GM21723 (cell line): ENCODE results near the gene NPTX1.
"Not testable (repeated sequence)": the region's sequence is repeated elsewhere in the genome, so short reads cannot be mapped to it uniquely, and the experiment has no call there.

Experiments
- ATAC-seq: cut with Tn5 transposase; IDR thresholded peaks from one replicate; pipeline ENCODE4 v1.9.1; 2021; ENCODE audit warnings: mild to moderate bottlenecking, moderate library complexity; ENCODE audit not compliant: unreplicated experiment

The NPTX1 gene, protein sequence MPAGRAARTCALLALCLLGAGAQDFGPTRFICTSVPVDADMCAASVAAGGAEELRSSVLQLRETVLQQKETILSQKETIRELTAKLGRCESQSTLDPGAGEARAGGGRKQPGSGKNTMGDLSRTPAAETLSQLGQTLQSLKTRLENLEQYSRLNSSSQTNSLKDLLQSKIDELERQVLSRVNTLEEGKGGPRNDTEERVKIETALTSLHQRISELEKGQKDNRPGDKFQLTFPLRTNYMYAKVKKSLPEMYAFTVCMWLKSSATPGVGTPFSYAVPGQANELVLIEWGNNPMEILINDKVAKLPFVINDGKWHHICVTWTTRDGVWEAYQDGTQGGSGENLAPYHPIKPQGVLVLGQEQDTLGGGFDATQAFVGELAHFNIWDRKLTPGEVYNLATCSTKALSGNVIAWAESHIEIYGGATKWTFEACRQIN

DNA sequence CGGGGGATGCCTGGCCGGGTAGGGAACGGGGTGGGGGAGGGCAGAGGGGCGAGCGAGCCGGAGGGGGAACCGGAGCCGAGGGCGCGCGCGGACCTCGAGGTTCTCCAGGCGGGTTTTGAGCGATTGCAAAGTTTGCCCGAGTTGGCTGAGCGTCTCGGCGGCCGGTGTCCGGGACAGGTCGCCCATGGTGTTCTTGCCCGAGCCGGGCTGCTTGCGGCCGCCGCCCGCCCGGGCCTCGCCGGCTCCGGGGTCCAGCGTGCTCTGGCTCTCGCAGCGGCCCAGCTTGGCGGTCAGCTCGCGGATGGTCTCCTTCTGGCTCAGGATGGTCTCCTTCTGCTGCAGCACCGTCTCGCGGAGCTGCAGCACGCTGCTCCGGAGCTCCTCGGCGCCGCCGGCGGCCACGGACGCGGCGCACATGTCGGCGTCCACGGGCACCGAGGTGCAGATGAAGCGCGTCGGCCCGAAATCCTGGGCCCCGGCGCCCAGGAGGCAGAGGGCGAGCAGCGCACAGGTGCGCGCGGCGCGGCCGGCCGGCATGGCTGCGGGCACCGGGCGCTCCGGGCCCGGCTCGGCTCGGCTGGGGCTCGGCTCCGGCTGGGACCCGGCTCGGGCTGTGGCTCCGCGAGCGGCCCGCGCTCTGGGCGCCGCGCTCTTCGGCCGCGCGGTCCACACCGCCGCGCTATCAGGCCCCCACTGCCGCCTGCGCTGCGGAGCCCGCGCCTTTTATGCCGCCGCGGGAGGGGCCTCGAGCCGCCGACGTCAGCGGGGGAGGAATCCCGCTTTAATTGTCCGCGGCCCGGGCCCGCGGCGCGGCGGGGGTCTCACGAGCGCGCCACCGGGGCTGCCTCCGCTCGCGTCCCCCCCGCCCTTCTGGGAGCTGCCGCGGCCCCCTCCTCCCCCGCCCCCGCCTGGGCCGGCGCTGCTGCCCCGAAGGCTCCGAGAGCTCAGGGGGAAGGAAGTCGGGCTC is at the start of gene NPTX1:
Gene NPTX1, minus strand, starts transcription at position 698 of the 967 bp plus-strand sequence. Its CDS starts 161 bp downstream, at position 537.
- ATAC-seq, result no peak

DNA sequence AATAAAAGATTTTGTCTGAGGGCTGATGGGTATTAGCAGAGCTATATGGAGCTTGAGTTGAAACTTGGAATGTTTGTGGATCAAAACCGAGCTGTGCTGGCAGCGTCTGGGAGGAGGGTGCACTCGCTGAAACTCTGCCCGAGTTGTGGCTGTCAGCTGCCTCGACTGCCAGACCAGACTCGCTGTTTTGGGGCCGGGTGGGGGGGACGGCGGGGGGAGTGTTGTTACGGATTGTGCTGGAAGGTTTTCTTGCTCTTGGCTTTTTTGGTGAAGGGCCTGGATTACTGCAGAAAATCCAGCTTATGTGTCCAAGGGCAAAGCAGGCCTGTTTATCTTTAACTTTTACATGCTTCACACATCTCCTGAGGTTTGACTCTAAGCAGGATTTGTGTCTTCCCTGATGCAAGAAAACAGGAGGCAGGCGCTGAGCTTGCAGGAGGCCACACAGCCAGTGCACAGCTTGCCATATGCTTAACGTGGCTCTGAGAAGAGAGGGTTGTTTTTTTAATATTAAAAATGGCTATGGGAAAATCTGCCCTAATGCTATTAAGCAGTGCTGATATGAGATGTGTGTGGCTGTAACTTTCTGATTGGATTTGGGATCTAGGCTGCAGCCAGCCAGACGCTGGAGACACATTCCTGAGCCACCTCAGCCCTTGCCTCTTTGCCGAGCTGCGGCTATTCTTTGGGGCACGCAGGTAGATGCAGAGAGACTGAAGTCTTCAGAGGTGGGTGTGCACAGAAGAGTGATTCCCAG is 47.7 kb upstream of the NPTX1 start:
- no peak for ATAC-seq

DNA sequence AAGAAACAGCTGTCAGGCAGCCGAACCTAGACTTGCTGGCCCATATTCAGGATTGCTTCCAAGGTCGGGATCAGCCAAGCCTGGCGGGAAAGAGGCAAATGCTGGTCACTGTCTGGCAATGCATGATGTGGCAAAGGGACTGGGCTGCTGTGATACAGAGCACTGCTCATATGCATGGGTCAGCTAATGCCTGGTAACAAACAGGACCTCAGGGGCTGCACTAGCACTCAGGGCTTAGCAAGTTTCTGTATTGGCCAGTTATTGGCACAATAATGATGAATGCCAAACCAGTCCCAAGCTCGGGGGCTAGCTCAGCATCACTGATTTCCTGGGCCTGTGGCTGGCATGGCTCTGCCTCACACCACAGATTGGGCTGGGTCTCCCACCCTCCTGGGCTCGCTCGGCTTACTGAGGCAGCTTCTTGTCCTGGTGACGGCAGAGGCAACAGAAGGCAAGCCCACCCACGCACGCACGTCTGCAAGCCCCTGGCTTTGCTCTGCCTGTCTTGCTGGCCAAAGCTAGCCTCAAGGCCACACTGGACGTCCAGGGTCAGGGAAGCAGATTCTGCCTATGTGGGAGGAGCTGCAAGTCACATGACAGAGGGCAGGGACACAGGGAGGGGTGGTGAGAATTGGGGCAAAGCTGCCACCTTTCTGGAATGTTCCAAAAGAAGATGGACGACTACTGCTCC is 46.8 kb upstream of the NPTX1 start:
- no peak for ATAC-seq

DNA sequence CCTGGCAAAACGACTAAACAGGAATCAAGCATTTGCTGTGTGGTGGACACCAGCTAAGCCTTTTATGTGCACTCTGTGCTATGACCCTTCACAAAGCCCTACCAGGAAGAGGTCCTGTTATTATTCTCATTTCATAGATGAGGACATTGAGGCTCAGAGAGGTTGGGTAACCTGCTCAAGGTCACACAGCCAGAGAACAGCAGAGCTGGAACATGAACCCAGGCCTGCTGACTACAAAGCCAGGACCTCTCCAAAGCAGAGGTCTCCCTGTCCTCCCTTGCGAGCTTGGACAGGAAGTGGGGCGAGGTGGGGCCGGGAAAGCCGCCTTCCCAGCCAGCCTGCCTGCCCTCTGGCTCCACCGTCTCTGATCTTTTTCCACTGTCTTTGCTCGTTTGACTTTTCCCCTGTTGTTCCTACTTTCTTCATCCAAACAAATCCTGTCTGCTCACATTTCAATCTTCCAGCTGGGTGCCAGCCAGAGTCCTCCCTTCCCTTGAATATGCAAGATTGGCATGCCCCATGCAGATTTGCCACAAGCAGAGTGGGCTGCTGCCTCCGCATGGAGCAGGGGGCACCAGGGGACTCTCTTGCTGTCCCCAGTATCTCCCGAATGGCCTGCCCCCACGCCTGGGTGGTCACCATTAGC is 44.5 kb upstream of the NPTX1 start:
- ATAC-seq, result no peak

DNA sequence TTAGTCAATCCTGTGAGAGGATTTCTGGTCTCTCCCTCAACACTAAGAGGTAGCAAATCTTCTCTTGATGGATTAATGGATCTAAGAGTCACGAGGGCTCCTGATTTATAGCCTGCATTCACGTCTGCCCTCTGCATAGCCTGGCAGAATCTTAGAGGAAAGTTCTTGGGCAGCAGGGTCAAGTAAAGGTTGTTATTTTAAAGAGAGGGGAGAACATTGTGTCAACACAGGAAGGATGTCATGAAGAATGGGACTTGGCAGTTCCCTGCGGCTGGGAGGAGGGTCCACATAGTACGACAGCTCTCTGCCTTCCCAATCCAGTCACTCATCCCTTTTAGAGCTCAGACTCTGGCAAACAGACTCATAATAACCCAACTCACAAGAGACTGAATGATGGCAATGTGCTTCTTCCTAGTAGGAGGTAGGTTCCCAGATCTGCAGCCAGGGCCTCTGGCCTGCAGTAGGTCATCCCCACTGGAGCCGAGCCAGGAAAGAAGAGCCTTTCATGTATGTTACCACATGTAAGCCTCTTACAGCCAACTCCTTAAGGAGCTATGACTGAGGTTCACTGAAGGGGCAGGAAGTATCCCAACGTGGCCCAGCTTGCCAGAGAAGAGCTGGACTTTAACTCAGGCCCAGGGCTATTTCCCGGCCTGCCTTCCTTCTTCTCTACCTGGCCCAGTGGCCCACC is 42.8 kb upstream of the NPTX1 start:
- ATAC-seq, result no peak

DNA sequence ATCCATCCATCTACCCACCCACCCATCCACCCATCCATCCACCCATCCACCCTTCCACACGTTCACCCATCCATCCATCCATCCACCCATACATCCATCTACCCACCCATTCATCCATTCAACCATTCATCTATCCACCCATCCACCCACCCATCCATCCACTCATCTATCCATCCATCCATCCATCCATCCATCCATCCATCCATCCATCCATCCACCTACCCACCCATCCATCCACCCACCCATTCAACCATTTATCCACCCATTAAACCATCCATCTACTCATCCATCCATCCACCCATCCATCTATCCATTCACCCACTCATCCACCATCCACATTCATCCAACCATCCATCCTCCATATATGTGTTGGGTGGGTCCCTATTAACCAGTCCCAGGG is 42.0 kb upstream of the NPTX1 start:
- no peak for ATAC-seq

DNA sequence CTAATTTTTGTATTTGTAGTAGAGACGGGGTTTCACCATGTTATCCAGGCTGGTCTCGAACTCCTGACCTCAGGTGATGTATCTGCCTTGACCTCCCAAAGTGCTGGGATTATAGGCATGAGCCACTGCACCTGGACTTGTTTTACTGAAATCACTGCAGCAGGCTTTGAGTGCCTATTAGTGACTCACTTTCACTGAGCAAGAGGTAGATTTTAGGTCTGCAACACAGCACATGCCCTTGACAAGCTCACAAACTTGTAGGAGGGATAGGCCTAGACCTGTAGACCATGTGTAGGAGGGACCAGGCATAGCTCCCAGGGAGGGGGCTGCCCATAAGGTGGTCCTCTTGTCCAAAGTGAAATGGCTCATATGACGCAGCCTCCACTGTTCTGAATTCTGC is 41.2 kb upstream of the NPTX1 start:
- no peak for ATAC-seq

DNA sequence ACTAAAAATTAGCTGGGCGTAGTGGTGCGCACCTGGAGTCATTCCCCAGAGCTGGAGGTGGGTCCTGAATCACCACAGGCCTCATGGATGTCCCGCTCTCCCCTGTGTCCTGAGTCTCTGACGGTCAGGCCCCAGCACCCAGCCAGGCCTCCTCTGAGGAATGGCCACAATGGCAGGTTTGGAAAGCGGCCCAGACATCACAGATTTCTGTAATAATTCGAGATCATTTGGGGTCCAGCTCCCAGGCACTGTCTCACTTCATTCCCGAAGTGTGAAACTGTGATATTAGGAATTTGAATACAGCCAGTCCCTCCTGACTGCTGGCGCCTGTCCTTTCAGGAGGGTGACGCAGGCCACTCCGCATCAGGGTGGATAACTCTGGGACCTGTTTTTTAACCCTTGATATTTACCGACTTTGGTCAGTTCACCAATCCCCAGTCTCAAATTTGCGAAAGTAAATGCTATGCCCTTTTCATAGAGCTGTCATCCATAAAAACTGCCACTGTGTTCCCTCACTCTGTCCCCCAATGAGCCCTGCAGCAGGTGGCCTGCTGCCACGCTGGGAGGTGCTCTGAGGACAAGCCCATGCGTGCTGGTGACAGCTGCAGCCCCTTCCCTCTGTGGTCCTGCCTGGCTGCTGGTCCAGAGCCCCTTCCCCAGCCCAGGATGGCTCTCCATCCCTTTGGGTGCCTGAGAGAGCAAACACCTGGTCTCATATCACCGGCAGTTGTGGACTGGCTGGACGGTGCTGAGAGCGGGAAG is 39.9 kb upstream of the NPTX1 start:
- no peak for ATAC-seq

DNA sequence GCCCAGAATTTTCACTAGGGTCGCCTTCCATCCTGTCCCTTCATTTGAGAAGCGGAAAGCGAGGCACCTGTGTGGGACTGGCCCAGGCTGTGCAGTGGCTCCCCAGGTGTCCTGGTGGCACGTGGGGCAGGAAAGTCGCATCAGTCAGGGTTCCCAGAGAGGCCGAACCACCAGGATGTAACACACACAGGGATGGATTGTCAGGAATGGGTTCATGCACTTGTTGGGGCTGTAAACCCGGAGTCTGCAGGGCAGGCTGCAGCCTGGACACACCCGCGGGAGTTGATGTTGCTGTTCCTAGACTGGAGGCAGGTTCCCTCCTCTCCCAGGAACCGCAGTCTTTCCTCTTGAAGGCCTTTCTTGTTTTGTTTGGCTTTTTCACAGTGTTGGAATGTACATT is 37.5 kb upstream of the NPTX1 start:
- no peak for ATAC-seq

DNA sequence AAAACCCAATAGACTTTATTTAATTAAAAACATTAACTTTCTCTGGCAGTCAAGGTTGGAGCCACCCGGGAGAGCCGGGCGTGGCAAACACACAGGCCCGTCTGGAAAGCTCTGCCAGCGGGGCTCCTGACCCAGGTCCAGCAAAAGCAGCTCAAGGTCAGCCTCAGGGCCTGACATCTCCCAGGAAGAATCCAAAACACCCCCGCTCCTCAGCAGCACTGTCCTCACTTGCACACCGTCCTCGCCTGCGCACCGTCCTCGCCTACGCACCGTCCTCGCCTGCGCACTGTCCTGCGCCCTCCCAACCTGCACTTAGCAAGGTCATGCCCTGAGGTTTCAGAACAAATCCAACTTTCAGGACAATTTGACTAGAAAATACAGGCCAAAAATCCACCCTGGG is 36.8 kb upstream of the NPTX1 start:
- ATAC-seq, result no peak

DNA sequence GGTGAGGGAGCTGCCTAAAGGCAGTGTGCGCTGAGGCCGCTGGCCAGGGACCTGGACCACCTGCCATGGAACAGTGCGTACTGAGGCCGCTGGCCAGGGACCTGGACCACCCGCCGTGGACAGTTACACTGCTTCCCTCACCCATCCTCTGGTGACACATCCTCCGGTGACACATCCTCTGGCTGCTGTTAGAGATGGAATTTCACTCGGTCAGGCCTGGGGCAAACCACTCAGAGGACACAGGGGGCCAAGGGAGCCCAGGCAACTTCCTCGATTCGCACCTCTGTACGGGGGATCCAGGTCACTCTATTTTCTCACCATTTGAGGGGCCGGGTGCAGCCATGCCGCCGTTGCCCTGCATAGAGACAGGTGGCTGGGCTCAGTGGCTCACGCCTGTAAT is 35.8 kb upstream of the NPTX1 start:
- no peak for ATAC-seq

DNA sequence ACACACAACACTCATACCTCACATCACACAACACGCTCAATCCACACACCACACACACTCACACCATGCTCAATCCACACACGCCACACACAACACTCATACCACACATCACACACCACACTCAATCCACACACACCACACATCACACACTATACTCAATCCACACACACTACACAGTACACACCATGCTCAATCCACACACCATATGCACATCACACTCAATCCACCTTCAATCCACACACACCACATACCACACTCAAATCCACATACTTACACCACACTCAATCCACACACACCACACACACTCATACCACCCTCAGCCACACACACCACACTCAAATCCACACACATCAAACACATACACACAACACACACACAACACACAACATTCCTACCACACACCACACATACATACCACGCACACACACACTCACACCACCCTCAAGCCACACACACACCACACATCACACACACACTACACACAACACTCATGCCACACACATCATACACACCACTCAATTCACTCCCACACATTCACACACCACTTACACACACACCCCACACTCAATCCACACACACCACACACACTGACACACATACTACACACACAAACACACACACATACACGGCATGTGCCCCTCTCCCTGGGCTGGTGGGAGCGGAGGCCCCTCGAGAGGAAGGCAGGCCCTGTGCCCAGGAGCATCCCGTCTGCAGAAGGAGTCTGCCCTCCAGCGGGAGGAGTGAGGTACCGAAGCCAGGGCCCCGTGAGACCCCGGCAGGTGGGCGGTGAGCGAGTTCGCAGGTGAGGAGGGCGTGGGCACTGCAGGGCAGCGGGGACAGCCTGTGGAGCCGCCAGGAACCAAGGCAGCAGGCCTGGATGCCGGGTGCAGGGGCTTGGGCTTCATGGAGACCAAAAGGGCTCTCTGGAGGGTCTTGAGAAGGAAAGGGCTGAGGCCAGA is 35.1 kb upstream of the NPTX1 start:
- ATAC-seq, result no peak

DNA sequence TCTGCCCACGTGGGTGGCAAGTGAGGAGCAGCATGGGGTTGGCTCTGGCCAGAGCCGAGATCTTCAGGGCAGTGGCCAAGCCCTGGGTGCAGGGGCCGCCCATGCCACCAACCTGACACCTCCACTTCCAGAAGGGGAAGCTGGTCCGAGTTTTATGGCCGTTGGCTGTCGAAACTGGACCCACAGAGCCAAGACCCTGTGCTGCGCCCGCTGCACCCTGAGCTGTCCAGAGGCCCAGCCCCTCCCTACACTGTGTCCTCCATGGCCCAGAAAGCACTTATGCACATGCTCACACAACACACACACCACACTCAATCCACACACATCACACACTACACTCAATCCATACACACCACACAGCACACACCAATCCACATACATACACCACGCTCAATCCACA is 34.4 kb upstream of the NPTX1 start:
- no peak for ATAC-seq

DNA sequence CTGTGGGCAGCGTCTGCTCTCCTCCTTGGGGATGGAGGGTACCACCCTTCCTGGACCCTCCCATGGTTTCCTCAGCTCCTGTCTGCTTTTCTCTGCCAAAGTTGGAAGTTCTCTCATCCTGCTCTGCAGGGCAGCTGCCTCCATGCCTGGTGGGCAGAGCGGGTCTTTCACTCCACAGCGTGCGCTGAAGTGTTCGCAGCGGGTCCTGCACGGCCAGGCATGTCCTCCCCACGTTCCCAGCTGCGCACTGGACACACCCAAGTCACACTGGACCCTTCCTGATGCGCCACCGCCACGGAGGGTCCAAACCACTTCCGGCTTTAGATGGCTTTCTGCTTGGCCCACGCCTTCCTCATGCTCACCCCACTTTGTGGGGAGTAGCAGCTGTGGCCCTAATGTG is 33.7 kb upstream of the NPTX1 start:
- ATAC-seq, result no peak

DNA sequence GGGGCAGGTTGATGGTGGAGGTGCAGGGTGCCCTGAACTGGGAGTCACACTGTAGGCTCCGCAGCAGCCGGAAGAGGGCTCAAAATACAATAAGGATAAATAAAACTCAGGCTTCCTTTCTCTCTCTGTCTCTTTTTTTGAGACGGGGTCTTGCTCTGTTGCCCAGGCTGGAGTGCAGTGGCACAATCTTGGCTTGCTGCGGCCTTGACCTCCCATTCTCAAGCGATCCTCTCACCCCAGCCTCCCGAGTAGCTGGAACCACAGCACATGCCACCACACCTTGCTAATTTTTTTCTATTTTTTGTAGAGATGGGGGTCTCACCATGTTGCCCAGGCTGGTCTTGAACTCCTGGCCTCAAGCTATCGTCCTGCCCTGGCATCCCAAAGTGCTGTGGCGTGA is 32.9 kb upstream of the NPTX1 start:
- no peak for ATAC-seq

DNA sequence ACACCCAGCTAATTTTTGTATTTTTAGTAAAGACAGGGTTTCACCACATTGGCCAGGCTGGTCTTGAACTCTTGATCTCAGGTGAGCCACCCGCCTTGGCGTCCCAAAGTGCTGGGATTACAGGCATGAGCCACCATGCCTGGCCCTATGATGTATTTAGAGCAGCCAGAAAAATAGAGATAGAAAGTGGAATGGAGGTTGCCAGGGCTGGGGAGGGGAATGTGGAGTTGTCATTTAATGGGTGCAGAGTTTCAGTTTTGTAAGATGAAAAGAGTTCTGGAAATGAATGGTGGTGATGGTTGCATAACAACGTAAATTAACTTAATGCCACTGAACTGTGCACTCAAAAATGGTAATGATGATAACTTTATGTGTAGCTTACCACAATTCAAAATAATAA is 31.6 kb upstream of the NPTX1 start:
- ATAC-seq, result no peak

DNA sequence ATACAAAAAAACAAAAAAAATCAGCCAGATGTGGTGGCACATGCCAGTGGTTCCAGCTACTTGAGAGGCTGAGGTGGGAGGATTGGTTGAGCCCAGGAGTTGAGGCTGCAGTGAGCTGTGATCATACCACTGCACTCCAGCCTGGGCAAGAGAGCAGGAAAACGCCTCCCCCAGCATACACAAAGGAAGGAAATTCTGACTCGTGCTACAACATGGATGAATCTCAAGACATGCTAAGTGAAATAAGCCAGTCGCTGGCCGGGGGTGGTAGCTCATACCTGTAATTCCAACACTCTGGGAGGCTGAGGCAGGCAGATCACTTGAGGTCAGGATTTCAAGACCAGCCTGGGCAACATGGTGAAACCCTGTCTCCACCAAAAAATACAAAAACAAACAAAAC is 30.8 kb upstream of the NPTX1 start:
- ATAC-seq, result not testable (repeated sequence)
